ENCODE measurements around the gene BIRC6. TPM values are rescaled to one million over a fixed set of nuclear protein-coding genes. Genes with fewer than 3 reads are reported as not detected.
A peak's percentile ranks its signal among the peaks of the same experiment; 100 is the strongest.

The BIRC6 gene
- total and polyA plus RNA-seq, 2 of the 8 experiments (the other 6 are each of a cell fraction or from before 2014, with no cell fraction given), result 32.5 to 69.5 TPM

DNA sequence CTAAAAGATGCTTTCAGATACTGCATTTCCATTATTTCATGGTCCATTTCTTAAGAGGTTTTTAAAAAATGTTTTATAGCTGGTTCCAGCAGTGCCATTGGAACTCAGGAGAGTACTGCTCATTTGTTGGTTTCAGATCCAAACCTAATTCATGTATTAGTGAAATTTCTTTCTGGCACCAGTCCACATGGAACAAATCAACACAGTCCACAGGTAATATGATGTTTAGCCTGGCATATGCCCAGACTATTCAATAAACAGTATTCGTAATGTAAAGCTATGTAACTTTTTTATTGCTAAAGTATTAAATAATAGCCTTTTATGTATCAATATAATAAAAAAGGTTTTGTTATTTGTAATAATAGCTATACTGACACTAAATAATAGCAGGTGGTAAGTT is 134.5 kb downstream of the BIRC6 start:
- Histone ChIP-seq H4K20me1 (replicated peaks in 1 of 2; ENCODE audit: control insufficient read depth in 1 of 2, insufficient read depth in 2 of 2, low read length in 2 of 2) (no peaks in the 10 kb centered on the region), H3K9me3 (ENCODE audit: insufficient read depth in 2 of 2, low read depth in 1 of 2, low read length in 1 of 2) (no peaks in the 10 kb centered on the region), H4K8ac (ENCODE audit: extremely low read depth, insufficient read depth, low read length) (no peak overlapping the region), H3K14ac (ENCODE audit: insufficient read length) (no peak overlapping the region), H3K36me3 (ENCODE audit: control insufficient read depth in 2 of 4, insufficient read depth in 4 of 4, low read length in 3 of 4) (peaks cover 0 to 33% (median 5%) of the 10 kb centered on the region in 4 experiments; a peak in 5 of 8 replicates), H4K91ac (replicated peaks; ENCODE audit: insufficient read length, low read length) (no peak overlapping the region), H4K5ac (ENCODE audit: insufficient read length, low read depth, low read length) (no peak overlapping the region), H2BK120ac (replicated peaks; ENCODE audit: low read depth, low read length) (no peak overlapping the region), H2BK12ac (ENCODE audit: low read depth, low read length) (no peak overlapping the region), H3K4me3 (ENCODE audit: extremely low read depth in 1 of 4, insufficient read depth in 2 of 4, low read depth in 3 of 4, low read length in 4 of 4) (no peak overlapping the region), H3K4me2 (ENCODE audit: insufficient read depth in 1 of 2, low read depth in 2 of 2, low read length in 2 of 2) (no peak overlapping the region), H3K79me2 (ENCODE audit: control insufficient read depth in 1 of 2, insufficient read depth in 2 of 2, low read length in 2 of 2) (no peaks in the 10 kb centered on the region), H2BK20ac (ENCODE audit: low read length) (no peak overlapping the region), H3K79me1 (ENCODE audit: low read depth, low read length) (no peaks in the 10 kb centered on the region), H3K27ac (ENCODE audit: low read depth, low read length) (no peak overlapping the region), H2AK5ac (ENCODE audit: low read depth, low read length) (no peak overlapping the region), H2AFZ (ENCODE audit: low read length) (no peak overlapping the region), H3K9ac (replicated peaks in 1 of 4; ENCODE audit: extremely low read depth in 1 of 4, low read depth in 3 of 4, low read length in 3 of 4) (no peak overlapping the region), H3K56ac (replicated peaks; ENCODE audit: insufficient read length, low read depth, low read length) (peak overlapping the region; percentile 12), H3K4me1 (replicated peaks in 1 of 4; ENCODE audit: control insufficient read depth in 3 of 4, insufficient read depth in 4 of 4, low read length in 3 of 4) (no peaks in the 10 kb centered on the region), H2BK5ac (ENCODE audit: low read depth, low read length) (no peak overlapping the region), H3K23me2 (ENCODE audit: low read depth, low read length) (no peaks in the 10 kb centered on the region), H2BK15ac (ENCODE audit: low read length) (no peak overlapping the region), H3K27me3 (replicated peaks in 1 of 4; ENCODE audit: control insufficient read depth in 3 of 4, extremely low read depth in 1 of 4, insufficient read depth in 3 of 4, low read length in 3 of 4) (no peaks in the 10 kb centered on the region), H3K4ac (replicated peaks; ENCODE audit: insufficient read length, low read depth, low read length) (no peak overlapping the region), H3K18ac (ENCODE audit: extremely low read depth, low read length) (no peak overlapping the region), H3K23ac (ENCODE audit: insufficient read length) (no peak overlapping the region)
- CTCF ChIA-PET (ENCODE audit: partially characterized antibody), result no interaction called here
- POLR2A ChIA-PET (ENCODE audit: partially characterized antibody), result no interaction called here
- FAIRE-seq, result no peak
- WGBS, 2 experiments (ENCODE audit: extremely low coverage in 1 of 2, insufficient coverage in 1 of 2, insufficient read length in 1 of 2, insufficient replicate concordance in 2 of 2, low coverage in 1 of 2, low lambda C conversion rate in 2 of 2, missing lambda C conversion rate in 1 of 2), result 91% methylated on average over 1 of the region's 1 CpG; no CpG with 5 or more reads in 1 of the 2 experiments
- no peak for TF ChIP-seq ZNF274 (IDR thresholded peaks at IDR 0.05; ENCODE audit: borderline replicate concordance, extremely low read depth, low read length)
- no peak for TF ChIP-seq EGR1 (IDR thresholded peaks at IDR 0.05; ENCODE audit: borderline replicate concordance, low read depth, low read length)
- TF ChIP-seq RFX5 (IDR thresholded peaks at IDR 0.05; ENCODE audit: borderline replicate concordance, low read depth, low read length), result no peak
- no peak for TF ChIP-seq KDM4A (IDR thresholded peaks at IDR 0.05; ENCODE audit: low read depth, low read length, severe bottlenecking)
- TF ChIP-seq SAP30 (IDR thresholded peaks at IDR 0.05; ENCODE audit: insufficient read depth, insufficient replicate concordance, low read length), result no peak
- no peak for TF ChIP-seq CEBPB (IDR thresholded peaks at IDR 0.05; ENCODE audit: low read depth, low read length)
- DNase-seq (ENCODE audit: low read depth in 1 of 2, low spot score in 2 of 2), result no peak

Measured in H1 (cell line).